CD4-positive, alpha-beta T cell treated with Interleukin-2 at 100 ng/mL for 4 hours (primary cell): ENCODE results near the gene ARHGAP15.
A peak's percentile ranks its signal among the peaks of the same experiment; 100 is the strongest.

Experiments
- DNase-seq: peaks from one replicate; pipeline ENCODE4 v3.0.0-alpha.2; 2020; ENCODE audit warnings: low spot score

The ARHGAP15 gene

GRCh38 chr2:143169105-143169504 lies 39.9 kb downstream of the ARHGAP15 start:
- no peak for DNase-seq

- DNase-seq: no peak
These were observed 42.6 kb downstream of the ARHGAP15 start for GRCh38 chr2:143171817-143172216.

DNA sequence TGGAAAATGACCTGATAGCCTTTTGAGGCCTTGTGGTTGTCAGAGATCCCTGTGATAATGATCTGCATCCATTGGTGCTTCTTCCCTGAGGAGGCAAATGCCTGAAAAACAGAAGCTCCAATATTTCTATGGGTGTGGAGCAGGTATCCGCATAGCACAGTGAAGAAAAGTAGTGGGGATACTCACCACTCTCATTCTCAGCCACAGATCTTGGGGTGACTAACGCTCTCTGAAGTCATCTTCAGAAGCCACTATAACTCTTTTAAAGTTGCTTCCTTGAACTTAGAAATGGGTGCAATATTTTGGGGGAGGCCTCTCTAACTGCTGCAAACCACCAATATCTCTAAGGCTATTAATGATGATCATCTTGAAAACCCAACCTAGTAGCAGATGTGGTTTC lies 46.2 kb downstream of the ARHGAP15 start:
- peak; percentile 52 for DNase-seq

DNA sequence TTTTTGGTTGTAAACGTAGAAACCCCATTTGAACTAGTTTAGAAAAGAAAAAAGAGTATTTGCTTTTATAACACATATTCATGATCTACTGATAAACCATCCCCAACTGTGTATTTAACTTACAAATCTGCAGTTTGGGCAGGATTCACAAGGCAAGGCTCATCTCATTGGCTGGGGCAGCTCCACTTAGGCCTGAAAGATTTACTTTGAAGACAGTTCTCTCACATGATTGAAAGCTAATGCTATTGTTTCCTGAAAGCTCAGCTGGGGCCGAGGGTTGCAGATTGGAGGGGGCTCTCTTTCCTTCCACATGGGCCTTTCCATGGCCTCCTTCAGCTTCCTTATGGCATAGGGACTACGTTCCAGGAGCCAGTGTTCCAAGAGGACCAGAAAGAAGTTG lies 47.4 kb downstream of the ARHGAP15 start:
- DNase-seq: peak; percentile 32

GRCh38 chr2:143177096-143177786 lies 48.0 kb downstream of the ARHGAP15 start:
- peak; percentile 39 for DNase-seq

DNA sequence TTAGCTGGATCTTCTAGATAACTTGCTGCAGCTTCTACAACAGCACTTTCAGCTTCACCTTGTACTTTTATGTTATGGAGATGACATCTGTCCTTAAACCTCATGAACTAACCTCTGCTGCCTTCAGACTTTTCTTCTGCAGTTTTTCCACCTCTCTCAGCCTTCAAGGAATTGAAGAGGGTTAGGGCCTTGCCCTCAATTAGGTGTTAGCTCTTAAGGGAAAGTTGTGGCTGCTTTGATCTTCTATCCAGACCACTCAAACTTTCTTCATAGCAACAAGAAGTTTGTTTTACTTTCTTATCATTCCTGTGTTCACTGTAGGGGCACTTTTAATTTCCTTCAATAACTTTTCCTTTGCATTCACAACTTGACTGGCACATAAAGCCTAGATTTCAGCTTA lies 52.3 kb downstream of the ARHGAP15 start:
- DNase-seq: peak; percentile 22

- DNase-seq: no peak
These were observed 53.4 kb downstream of the ARHGAP15 start for GRCh38 chr2:143182649-143183048.

DNA sequence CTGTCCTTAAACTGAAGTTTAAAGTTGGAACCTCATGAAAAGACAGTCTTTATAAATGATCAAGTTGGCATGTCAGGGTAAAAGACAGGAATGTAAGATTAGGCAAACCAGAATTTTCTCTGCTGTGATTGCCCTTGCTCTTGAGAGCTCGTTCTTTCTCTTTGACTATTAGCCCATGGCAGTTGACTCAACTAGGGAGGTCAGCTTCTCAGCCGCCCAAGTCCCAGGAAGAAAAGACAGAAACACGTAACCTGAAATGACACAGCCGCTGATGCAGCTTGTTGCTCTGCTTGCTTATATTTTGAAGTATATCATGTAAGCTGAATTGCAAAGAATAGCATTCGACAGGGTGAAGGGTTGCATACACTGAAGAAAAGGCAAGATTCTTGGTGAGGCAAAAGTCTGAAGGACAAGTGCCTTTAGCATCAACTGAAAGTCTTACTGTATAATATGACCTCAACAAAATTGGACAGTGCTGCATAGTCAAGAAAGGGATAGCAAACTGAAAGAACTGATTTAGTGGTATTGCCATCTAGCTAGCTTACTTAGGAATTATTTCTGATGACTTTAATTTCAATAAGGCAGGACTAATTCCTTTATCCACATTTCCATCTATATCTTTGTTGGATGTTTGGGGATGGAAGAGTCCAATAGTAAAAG lies 54.7 kb downstream of the ARHGAP15 start:
- no peak for DNase-seq

- no peak for DNase-seq
These were observed 57.7 kb downstream of the ARHGAP15 start for GRCh38 chr2:143186876-143187275.

DNA sequence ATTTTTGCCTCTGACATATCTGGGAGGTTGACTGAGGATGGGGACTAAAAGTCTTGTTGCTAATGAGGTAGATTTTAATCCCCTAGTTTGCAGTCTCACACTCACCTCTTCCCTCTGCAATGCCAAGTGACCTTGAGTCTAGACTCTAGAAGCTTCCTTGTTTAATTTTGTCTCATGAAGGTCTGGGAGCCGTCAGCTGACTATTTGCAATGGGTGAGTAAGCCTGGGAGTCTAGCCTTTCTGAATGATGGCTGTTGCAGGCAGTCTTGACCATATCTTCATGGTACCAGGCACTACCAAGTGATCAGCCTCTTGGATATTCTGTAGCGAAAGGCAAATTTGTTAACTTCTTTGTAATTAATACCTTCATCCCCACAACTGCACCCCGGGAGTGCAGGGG lies 61.2 kb downstream of the ARHGAP15 start:
- no peak for DNase-seq

- DNase-seq: no peak
These were observed 62.9 kb downstream of the ARHGAP15 start for GRCh38 chr2:143192106-143192505.

DNA sequence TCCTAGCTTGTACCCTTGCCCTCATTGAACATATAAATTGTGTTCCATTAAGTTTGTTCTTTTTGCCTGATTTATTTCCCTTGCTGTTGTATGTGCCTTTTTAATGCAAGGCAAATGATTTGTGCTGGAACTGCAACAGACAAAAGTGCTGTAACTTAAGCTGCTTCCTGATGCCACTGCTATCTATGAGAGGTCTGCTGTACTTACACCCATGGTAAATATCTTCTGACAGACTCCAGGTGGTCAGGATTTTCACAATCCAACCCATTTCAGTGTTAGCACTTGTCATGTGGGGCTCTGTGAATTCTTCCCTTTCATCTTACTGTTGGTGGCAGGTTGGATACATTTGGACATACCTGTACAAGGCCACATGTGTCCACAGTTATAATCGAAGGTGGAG lies 63.5 kb downstream of the ARHGAP15 start:
- no peak for DNase-seq

GRCh38 chr2:143193121-143193520 lies 63.9 kb downstream of the ARHGAP15 start:
- no peak for DNase-seq

DNA sequence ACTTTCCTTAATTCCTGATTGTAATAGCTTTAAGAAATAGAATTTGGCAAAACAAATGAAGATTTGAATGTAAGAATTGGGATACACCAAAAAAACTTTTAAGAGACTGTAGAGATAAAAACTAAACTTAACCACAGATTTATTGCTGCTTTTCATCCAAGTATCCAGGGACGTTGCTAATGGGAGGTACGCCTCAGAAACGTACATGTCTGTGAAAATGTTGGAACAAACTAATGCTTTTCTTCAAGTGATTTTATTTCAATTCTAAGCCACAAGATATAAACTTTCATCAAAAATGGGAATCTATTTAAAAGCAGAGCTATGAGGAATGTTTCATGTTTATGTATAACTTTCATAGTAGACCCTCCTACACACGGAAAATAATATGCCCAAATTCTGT lies 66.3 kb downstream of the ARHGAP15 start:
- no peak for DNase-seq

- DNase-seq: no peak
These were observed 74.8 kb downstream of the ARHGAP15 start for GRCh38 chr2:143204062-143204461.

DNA sequence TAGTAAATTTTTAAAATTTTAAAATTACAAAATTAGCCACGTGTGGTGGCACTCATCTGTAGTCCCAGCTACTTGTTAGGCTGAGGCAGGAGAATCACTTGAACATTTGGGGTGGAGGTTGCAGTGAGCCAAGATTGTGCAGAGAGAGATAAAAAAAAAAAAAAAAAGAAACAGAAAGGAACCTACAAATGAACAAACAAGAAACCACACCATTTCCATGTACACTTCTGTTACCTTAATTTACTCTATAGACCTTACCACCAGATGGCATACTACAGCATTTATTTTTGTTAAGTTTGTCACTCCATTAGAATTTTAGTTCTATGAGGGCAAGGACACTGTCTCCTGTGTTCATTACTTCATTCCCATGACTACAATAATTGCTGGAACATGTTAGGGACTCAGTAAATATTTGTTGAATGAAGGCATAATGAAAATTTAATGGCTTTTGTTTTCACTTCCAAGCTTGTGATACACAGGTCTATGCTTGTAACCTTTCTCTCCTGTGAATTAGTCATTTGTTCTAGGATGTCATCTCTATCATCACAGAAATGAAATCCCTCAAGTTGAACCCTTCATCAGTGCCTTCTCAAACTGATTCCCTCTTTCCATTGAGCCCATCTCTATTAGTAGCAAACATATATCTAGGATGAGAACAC lies 76.0 kb downstream of the ARHGAP15 start:
- DNase-seq: peak; percentile 64

DNA sequence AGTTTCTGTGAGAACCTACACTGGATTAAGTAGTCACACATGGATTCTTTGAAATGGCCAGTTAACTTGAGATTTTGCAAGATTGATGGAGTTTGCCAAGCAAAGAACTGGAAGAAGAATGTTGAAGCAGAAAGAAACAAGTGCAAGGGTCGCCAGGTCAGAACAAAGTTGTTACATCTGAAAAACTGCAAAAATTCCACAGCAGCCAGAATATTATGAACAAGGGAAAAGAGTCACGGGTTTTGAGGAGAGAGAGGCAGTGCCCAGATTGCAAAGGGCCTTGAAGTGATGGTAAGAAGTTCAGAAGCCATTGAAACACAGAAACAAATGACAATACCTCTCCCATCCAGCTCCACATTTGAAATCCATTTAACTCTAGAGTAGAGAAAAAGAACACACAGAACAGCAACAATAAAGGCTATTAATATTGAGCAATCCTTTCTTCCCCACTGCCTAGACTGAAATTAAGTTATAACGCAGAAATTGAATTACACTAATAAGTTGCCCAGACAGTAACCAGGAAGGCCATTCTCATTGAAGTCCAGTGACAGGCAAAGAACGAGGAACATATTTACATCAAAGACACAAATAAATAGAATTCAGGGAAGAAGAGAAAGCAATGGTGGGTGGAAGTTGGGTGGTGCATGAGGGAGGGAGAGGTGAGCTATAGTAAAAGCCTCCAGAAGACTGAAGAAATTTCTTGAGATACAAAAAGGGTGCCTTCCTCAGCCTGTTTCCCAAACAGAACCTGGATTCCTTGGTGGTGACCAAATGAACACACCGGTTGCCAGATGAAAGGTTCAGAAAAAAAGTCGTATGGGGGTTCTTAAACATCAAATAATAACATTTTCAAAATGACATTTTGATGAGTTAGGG lies 80.6 kb downstream of the ARHGAP15 start:
- DNase-seq: no peak

GRCh38 chr2:143210446-143210819 lies 81.2 kb downstream of the ARHGAP15 start:
- DNase-seq: no peak

DNA sequence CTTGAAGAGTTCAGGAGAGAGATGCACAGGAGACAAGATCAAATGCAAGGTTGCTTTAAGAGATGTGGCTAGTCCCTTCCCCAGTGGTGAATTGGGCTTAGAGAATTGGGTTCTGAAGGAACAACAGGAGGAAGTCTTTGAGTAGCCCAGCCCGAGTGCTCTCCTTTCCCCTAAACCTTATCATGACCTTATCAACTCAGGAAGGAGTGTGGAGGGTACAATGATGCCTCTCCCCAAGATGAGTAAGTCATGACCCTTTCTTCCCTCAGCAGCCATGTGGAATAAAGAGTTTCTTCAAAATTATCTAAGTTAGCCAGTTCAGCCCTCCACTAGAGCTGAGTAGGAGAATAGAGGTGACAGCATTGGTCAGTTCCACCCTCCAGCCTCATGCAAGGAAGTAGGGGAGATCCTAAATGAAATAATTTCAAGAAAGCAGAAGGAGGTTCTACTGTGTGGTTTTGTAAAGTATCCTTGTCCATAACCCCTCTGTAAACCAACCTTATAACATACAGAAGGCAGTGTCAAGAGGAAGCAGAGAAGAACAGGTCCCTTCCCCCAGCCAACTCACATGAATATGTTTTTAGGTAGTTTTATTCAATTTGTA lies 88.4 kb downstream of the ARHGAP15 start:
- no peak for DNase-seq

GRCh38 chr2:143218621-143219020 lies 89.4 kb downstream of the ARHGAP15 start:
- no peak for DNase-seq

DNA sequence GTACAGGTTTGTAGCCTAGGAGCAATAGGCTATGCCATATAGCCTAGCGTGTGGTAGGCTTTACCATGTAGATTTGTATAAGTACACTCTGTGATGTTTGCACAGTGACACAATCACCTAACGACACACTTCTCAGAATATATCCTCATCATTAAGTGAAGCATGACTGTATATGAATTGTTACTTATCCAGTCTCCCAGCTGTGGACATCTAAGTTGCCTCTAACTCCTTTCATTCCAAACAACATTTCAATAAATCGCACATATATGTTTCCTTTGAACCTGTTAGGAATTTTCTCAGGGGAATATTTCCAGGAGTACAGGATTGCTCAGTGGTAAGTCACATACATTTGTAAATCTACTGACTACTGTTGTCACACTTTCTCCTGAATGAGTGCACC lies 90.0 kb downstream of the ARHGAP15 start:
- DNase-seq: no peak

GRCh38 chr2:143223556-143223955 lies 94.3 kb downstream of the ARHGAP15 start:
- DNase-seq: no peak
